ENCODE results near the gene SEL1L. TPM values are rescaled to one million over a fixed set of nuclear protein-coding genes. Genes with fewer than 3 reads are reported as not detected.
"Not testable (repeated sequence)": the region's sequence is repeated elsewhere in the genome, so short reads cannot be mapped to it uniquely, and the experiment has no call there.

The SEL1L gene
- polyA plus RNA-seq, 1 of the 3 experiments (the other 2 are of a cell fraction): 13.8 TPM

GRCh38 chr14:81471062-81471461 is 62.6 kb downstream of the SEL1L start:
- Histone ChIP-seq H3K27me3 (ENCODE audit: insufficient read depth) (no peaks in the 10 kb centered on the region), H2AFZ (ENCODE audit: low read depth) (no peak overlapping the region), H3K9ac (no peak overlapping the region), H3K9me3 (no peaks in the 10 kb centered on the region), H3K4me2 (no peak overlapping the region), H4K20me1 (ENCODE audit: insufficient read depth) (no peaks in the 10 kb centered on the region), H3K9me2 (no peaks in the 10 kb centered on the region), H3F3A (replicated peaks; ENCODE audit: insufficient read depth) (no peaks in the 10 kb centered on the region), H3K79me2 (ENCODE audit: insufficient read depth) (no peaks in the 10 kb centered on the region), H3K4me3 (ENCODE audit: low read depth in 2 of 2, low read length in 1 of 2) (no peak overlapping the region), H3K27ac (ENCODE audit: low read depth in 2 of 2, low read length in 1 of 2) (no peak overlapping the region), H3K36me3 (replicated peaks in 1 of 2; ENCODE audit: control insufficient read depth in 1 of 2, insufficient read depth in 2 of 2, low read length in 1 of 2) (peaks cover 20 to 25% of the 10 kb centered on the region in 2 experiments), H3K4me1 (ENCODE audit: control insufficient read depth in 1 of 2, insufficient read depth in 2 of 2, low read depth in 1 of 2, low read length in 1 of 2) (no peaks in the 10 kb centered on the region; a peak in 1 of 4 replicates)
- no peak for DNase-seq
- WGBS (ENCODE audit: low lambda C conversion rate): 77% methylated on average over 7 of the region's 7 CpGs
- ChIA-PET POLR2A (no interaction called here), CTCF (interaction anchor here (0.6 to 3.4 kb wide), 6 partner anchors 14 to 308 kb away, joined by 3 to 16 read pairs (median 4); no protein-coding TSS in a partner anchor)
- TF ChIP-seq ELF1 (IDR thresholded peaks at IDR 0.05) (no peak), MEF2A (IDR thresholded peaks at IDR 0.05; ENCODE audit: borderline replicate concordance, low read depth) (no peak), TCF12 (IDR thresholded peaks at IDR 0.05) (no peak), RCOR1 (IDR thresholded peaks at IDR 0.05; ENCODE audit: low read length) (no peak), YY1 (IDR thresholded peaks at IDR 0.05; ENCODE audit: low read depth) (no peak), REST (IDR thresholded peaks at IDR 0.05; ENCODE audit: low read depth, low read length) (no peak), USF2 (IDR thresholded peaks at IDR 0.05; ENCODE audit: borderline replicate concordance, low read depth, low read length) (no peak), IRF3 (IDR thresholded peaks at IDR 0.05; ENCODE audit: low read depth, low read length) (no peak), FOXM1 (IDR thresholded peaks at IDR 0.05; ENCODE audit: low read depth) (no peak), USF1 (IDR thresholded peaks at IDR 0.05; ENCODE audit: borderline replicate concordance, low read depth) (no peak), NRF1 (IDR thresholded peaks at IDR 0.05; ENCODE audit: low read depth, low read length) (no peak), NFIC (IDR thresholded peaks at IDR 0.05; ENCODE audit: borderline replicate concordance) (no peak), TEAD4 (IDR thresholded peaks at IDR 0.05; ENCODE audit: borderline replicate concordance, insufficient read depth) (no peak), MAX (IDR thresholded peaks at IDR 0.05; ENCODE audit: low read depth) (no peak), GABPA (IDR thresholded peaks at IDR 0.05; ENCODE audit: low read depth) (no peak), SIN3A (IDR thresholded peaks at IDR 0.05; ENCODE audit: borderline replicate concordance, low read depth, low read length) (no peak), RFX5 (IDR thresholded peaks at IDR 0.05; ENCODE audit: low read length) (no peak), PBX3 (IDR thresholded peaks at IDR 0.05) (no peak), RAD21 (IDR thresholded peaks at IDR 0.05; ENCODE audit: low read length) (no peak), RXRA (IDR thresholded peaks at IDR 0.05; ENCODE audit: borderline replicate concordance, low read depth) (no peak)

GRCh38 chr14:81470557-81470826 is 63.2 kb downstream of the SEL1L start:
- POLR2A ChIA-PET; H3K79me2 ChIP-seq (ENCODE audit: insufficient read depth); H3F3A ChIP-seq (replicated peaks; ENCODE audit: insufficient read depth); H4K20me1 ChIP-seq (ENCODE audit: insufficient read depth); H2AFZ ChIP-seq (ENCODE audit: low read depth); H3K9ac ChIP-seq; DNase-seq; H3K9me2 ChIP-seq; H3K27me3 ChIP-seq (ENCODE audit: insufficient read depth); H3K27ac ChIP-seq (ENCODE audit: low read depth in 2 of 2, low read length in 1 of 2); H3K4me2 ChIP-seq; H3K4me1 ChIP-seq (ENCODE audit: control insufficient read depth in 1 of 2, insufficient read depth in 2 of 2, low read depth in 1 of 2, low read length in 1 of 2); H3K4me3 ChIP-seq (ENCODE audit: low read depth in 2 of 2, low read length in 1 of 2); H3K9me3 ChIP-seq: not testable (repeated sequence)
- H3K36me3 ChIP-seq (replicated peaks in 1 of 2; ENCODE audit: control insufficient read depth in 1 of 2, insufficient read depth in 2 of 2, low read length in 1 of 2): peaks cover 14 to 19% of the 10 kb centered on the region in 2 experiments
- CTCF ChIA-PET: interaction anchor here (0.6 to 3.4 kb wide), 4 partner anchors 18 to 307 kb away, joined by 3 to 16 read pairs (median 4); no protein-coding TSS in a partner anchor
- WGBS (ENCODE audit: low lambda C conversion rate): 96% methylated on average over 5 of the region's 5 CpGs

All from SK-N-SH (cell line).